ENCODE data around the gene RBM38.

Gene RBM38

DNA sequence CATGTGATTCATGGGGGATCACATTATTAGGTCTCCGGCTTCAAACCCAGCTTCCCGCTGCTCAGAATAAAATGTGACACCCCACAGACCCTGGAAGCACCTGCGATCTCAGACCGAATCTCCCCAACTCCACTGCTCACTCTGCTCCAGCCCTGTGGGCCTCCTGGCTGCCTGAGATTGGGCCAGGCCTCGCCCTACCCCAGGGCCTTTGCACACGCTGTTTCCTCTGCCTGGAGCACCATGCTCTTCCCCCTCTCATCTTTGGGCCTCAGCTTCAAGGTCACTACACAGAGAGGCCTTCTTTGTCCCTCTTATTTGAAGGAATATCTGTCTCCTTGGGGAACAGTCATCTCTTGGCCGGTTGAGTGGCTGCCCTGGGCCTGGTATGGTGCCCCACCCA lies 48.8 kb downstream of the RBM38 start:
- DNase-seq: no peak

DNA sequence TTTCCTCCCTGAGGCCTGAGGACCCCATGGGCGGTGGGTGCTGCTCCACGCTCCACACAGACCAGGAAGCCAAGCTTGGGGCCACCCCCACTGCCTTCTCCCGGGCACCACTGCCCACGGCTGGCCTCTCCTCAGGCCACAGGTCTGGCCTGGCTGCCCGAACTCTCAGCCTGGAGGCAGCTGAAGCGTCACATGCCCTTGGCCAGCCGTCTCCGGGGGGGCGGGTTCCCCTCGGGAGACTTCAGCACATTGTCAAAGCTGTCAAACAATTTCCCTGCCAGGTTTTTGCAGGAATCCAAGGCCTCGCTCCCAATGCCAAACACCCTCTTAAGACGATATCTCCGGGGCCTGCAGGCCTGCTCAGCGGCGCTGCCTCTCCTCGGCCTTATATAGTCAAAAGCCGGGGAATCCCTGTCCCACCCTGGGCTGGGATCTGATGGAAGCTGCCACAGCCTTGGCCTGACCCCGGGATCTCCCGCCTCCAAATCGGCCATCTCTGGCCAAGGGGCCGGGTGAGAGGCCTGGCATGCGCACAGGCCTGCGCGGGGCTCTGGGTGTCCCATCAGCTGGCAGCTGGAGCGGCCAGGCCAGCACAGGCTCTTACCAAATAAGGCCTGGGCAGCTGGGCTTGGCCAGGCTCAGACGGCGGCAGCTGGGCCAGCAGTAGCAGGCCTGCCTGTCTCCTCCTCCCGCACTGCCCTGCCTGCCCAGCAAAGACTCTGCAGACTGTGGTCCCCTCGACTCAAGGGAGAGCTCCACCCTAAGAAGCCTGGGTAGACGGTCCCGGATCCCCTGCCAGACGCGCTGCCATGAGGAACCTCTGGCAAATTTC lies 49.7 kb downstream of the RBM38 start:
- DNase-seq: no peak

DNA sequence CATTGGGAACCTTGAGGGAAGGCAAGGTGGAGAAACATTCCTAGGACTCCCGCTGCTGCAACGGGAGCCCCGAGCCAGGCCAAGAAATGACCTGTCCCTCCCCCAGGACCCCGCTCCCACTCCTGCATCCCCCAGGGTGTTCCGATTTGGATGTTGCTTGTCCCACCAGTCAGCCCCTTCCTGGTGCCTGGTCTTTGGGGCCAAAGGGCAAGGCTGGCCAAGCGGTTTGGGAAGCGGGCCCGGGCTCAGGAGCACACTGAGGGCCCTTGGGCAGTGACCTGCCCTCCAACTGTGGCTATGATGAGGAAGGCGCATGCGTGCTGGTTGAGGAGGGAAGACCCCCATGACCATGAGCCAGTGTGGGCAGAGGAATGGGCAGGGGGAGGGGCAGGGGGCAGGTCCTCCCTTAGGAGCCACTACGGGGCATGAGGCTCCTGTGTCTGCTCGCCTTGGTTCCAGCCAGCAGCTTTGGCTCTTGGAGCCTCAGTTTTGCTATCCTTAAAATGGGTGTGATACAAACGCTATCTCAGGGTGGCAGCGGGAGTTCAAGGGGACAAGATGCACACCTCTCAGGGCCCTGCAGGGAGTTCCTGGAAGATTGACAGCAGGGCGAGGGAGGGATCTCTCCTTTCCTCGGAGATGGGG lies 50.4 kb downstream of the RBM38 start:
- no peak for DNase-seq

DNA sequence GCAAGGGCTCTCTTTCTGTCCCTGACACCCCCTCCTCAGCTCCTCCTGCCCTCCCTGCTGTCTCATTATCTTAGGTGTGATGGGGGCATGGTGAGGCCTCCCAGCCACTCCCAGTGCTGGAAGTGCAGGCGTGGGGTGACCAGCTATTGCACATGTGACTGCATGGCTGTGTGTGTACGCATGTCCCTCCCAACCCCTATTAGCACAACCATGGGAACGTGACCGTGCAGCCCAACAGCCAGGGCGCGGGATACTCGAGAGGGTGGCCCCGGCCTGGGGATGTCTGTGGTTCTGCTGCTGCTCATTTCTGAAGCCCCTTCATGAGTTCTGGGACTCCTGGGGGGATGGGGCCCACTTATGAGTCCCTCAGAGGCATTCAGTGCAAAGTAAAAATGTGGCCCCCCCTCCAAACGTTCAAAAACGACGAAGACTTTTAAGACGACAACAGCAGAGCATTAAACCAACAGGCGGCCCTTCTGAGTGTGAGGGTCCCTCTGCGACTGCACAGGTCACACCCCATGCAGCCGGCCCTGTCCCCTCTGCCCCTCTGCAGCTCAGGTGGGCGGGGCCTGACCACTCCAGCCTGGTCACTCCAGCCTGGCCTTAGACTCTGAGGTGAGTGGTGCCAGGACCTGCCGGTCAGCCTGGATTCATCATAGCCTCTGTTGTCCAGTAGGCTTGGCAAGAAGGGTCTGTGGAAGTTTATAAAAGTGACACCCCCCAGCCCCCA lies 51.1 kb downstream of the RBM38 start:
- DNase-seq: no peak

DNA sequence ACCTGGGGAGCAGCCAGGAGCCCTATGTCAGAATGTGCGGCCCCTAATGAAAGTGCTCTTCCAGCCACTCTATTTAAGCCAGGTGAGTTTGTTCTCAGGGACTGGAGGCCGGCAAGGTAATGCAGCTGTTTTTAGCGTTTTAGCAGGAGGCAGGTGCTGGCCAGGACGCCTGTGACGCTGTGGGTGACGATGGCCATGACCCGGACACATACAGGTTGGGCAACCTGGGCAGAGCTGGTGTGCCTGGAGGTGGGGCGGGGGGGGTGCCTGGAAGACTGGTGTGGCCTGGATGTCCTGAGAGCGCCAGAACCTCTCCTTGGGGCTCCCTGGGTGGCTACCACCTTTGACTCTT lies 51.7 kb downstream of the RBM38 start:
- no peak for DNase-seq

DNA sequence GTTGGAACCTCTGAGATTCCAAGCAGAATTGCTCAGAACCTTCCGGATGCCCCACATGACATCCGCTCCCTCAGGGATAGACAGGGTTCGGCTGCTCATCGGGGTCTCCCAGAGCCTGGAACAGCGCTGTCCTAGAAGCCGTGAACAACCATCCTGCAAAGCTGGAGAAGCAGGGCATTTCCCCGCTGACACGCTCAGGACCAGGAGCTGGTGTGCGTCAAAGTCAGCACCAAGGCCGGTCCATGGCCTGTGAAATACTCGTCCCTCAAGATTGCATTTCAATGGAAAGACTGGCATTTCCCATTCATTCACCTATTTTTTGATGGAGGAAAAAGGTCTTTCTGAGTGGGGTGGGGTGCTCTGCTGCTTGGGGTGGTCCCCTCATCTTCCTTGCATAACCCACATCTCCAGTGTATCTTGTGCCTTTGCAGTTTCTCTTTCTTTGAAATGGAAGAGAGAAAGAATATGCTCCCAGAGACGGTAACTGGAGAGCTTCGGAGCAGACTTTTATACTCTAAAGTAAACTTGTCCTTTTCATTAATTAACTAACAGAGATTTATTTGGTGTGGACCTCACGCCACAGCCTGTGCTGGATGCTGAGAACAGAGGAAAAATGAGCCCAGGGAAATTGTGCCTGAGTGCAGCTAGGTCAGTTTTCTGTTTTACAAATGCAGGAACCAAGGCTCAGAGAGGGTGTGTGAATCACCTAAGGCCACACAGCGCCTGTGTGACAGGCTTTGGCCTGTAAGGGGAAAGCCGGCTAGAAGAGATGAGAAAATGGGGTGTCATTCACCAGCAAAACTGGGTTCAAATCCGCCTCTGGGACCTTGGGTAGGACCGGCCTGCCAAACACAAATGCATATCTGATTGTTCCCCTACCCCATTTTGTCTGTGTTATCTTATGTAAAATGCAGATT lies 52.4 kb downstream of the RBM38 start:
- DNase-seq: no peak

DNA sequence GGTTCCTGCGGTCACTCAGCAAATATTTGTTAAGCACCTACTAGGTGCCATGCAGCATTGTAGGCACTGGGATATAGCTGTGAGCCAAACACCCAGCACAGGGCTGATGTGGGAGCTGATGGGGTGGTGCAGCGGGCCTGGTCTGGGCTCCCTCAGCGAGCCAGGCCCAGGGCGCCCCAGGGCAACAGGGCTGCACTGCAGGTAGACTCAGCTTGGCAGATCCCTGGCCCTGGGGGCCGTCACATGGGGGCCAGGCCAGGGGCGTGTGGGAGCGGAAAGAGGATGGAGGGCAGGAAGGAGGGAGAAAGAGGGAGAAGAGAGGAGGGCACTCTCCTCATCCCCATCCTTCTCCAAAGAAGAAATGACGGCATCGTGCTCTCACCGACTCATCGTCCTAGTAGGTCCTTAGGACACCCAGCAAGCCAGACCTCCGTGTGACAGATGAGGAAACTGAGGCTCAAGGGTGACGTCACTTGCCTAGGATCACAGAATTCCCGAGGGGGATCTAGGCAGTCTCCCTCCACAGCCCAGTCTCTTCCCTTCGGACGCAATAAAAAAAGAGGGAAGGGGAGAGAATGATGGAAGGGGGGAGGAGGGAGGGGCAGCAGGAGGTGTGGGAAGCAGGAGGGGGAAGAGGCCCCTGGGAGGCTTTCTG lies 53.3 kb downstream of the RBM38 start:
- no peak for DNase-seq

DNA sequence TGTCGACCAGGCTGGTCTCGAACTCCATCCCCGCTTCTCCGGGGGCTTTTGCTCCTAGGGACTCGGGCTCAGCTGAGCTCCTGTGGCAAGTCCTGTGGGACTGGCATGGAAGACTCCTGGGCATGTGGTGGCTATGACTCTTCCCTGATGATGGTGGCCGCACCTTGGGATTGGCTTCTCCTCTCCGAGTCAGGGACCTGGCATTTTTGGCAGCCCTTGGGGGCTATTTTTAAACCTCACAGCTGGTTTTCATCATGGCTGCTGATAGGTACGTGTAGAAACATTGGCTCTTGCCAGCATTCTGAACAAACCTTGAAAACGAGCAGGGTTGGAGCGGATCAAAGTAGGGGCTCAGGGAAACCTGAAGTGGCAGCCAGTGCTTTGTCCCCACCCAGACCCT lies 54.1 kb downstream of the RBM38 start:
- DNase-seq: no peak

DNA sequence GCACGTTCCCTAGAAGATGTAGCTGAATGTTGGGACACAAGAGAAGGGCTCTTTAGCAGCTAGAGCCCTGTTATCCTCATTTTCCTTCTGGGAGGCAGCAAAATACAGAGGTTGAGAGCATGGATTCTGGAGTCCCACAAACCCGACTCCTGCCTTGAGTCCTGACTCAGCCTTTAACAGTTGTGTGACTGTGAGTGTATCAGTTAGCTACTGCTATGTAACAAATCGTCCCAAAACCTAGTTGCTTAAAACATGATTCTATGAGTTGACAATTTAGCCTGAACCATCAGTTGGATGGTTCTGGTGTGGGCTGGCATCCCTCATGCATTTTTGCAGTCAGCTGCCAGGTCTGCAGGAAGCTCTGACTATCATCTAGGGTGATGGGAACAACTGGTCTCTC lies 54.6 kb downstream of the RBM38 start:
- DNase-seq: no peak

DNA sequence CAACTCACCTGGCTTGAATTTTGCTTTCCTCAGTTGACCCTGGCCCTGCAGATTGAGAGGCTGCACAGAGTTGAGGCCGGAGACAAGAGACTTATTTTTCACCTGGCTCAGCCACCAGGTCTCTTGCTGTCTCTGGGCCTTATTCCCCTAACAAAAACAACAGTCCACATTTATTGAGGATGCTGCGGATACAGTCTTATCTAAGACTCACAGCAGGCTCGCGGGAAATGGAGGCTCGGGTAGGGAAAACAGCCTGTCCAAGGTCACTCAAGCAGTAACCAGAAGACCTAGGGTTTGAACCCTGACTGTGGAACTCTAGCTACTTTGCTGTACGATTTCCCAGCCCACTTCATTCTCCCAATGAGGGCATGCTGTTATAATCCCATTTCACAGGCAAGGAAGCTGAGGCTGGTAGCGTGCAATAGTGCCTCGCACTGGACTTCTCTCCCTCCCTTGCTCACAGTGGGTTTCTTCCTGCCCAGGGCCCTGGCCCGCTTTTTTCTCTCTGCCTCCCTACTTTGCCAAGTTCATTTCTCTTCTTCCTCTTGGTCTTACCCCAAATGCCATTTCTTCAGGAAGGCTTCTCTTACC lies 57.7 kb downstream of the RBM38 start:
- no peak for DNase-seq

DNA sequence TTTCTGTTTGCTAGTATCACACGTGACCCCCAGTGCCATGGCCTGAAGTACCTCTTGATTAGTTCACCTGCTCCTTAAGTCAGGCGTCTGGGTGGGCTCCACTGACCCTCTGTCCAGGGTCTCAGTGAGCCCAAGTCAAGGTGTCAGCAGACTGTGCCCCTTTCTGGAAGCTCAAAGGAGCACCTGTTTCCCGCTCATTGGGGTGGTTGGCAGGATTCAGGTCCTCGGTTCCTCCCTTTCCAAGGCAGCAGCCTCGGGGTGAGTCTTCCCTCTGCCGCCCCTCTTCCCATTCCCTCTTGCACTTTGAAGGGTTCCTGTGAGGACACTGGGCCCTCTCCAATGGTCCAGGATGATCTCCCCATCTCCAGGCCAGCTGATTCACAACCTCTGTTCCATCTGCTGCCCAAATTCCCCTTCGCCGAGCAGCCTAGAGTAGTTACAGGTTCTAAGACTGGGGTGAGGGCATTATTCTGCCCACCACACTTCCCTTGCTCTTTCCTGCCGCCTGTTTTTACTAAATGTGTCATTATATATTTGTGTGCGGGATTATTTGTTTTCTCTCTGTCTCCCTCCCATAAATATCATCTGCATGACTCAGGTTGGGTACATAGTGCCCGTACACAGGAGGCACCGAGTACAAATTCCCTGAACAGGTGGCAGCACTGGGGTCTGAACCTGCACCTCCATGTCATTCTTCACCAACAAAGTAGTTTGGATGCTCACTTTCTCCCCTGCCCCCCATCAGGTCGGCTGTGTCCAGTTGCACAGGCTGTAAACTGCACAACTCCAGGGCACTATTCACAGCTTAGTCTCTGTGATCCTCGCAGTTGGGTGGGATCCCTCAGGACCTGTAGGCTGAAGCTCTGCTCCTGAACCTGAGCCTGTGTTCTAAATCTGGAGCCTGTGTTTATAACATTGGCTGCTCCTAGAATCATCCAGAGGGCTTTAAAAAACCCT lies 58.5 kb downstream of the RBM38 start:
- no peak for DNase-seq

DNA sequence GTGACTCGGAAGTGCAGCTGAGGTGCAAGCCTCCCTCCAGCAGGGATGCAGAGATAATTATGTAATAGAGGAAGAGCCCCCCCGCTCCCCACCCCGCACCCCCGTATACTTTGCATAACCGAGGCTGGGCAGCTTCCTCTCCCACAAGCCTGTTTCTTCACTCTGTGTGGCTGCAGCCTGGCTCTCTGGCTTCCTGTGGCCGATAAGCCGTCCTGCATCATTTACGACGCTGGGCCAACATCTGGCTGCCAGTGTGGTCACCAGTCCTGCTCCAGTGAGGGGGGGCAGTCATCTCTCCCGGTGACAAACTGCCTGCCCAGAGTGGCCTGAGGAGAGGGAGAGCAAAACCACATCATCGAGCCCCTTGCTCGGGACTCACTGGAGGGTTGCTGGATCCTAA lies 59.2 kb downstream of the RBM38 start:
- DNase-seq: no peak

DNA sequence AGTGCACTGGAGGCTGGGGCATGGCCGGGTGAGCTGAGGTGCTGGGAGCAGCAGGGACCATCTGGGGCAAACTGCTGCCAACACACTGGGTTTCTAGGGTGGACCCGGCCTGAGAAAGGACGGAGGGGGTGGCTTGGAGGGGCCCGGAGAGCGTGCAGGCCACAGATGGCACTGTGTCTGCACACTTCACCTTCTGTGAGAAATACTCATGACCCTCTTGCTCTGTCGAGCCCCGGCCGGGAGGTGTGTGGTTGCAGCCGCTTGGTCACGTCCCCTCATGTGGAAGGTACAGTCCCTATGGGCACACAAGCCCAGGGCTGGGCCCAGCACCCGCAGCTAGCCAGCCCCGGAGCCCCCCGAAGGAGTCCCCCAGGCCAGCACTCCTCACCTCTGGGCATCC lies 59.7 kb downstream of the RBM38 start:
- DNase-seq: no peak

DNA sequence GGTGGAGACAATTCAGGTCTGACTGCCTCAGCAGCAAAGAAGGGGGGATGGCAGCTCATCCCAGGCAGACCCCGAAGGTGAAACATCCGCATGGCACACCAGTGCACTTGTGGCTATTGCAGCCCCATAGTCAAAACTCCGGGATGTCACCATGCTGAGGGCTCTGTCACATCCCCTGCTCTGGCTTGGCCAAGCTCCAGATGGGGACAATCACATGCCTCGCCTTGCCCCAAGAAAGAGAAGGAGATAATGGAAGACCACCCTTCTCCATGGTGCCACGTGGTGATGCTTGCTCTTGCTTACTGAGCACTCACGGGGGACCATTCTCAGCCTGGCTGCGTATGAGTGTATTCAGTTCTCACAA lies 60.2 kb downstream of the RBM38 start:
- DNase-seq: no peak

DNA sequence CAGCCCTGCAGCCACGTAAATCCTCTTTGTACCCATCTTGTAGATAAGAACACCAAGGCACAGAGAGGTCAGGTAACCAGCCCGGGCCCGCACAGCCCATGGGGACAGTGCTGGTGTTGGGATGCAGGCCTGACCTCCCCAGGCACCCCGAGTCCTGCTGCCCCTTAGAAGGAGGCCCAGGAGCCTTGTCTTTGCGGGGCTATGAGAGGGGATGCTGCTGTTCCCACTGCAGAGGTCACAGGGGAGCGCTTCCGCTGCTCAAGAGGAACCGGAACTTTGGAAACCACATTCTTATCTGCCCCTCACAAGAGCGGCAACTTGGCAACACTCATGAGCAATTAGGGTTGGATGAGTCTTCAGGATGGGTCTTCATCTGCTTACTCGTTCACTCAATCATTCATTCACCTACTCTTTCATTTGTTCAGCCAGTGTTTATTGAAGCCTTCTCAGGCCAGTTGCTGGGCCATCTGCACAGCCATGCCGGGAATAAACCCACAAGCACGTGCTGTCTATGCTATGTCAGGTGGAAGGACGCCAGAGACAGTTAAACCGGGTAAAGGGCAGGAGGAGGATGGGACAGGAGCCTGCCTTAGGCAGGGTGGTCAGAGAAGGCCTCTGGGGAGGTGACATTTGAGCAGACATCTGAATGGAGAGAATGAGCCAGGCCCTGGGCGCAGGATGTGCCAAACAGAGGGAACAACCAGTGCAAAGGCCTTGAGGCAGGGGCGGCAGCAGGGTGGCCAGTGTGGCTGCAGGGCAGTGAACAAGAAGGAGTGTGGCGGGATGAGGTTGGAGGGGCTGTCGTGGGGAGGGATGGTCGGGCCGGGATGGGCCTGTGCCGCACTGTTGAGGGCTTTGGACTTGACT lies 60.8 kb downstream of the RBM38 start:
- no peak for DNase-seq

DNA sequence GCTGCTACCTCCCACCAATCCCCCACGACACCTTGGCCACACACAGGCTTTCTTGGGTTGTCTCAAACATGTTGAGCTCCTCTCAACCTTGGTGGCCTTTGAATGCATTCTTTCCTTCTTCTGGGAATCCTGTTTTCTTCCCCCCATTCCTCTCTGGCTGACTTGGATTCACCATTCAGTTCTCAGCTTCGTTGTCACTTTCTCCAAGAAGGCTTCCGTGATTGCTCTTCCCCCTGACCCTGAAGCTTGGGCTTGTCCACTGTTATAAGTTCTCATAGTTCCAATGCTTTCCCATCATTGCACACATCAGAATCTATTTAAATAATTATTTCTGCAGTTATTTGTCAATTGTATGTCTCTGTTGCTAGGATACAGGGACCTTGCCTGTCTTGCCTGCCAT lies 64.2 kb downstream of the RBM38 start:
- DNase-seq: no peak

DNA sequence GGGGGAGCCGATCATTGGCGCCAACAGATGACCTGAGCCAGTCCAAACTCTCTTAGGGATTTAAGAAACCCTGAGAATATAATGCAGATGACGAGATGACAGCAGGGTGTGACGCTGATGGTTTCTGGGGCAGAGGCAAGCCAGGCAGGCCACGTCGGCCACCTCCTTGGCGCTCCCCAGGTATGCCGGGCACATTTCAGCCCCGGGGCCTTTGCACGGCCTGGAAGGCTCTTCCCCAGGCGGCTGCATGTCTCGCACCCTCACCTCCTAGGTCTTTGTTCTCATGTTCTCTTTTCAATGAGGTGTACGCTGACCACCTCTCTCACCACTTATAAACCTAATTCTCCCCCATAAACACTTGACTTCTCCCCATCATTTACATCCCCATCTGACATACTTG lies 64.9 kb downstream of the RBM38 start:
- no peak for DNase-seq

DNA sequence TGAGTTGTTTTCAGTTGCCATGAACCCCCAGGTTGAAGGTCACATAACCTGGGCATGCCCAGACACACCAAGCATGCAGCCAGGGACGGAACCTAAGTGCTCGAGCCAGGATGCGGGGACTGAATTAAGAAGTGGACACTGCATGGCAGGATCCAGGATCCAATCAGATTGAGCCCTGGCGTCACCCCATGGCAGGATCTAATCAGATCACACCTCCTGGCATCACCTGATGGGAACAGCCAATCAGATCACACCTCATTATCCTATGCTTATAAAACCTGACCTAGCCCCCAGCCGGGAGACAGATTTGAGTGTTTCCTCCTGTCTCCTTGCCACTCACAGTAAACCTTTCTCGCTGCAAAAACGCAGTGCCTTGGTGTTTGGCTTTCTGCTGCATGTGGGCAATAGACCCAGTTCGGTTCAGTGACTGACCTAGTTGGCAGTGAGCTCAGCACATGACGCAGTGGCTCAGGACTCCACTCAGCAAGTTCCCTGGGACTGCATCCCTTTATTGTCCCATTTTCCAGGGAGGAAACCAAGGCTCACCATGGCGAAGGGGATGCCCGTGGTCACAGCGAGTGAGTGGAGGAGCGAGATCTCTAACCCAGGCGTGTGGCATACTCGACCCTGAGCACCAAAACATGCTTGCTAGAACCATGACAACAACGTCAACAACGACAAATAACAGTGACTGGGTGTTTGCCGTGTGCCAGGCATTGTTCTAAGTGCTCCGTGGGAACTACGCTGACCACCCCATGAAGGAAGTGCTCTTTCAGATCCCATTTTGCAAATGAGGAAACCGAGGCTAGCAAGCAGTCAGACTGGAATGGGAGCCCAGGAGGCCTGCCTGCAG lies 66.3 kb downstream of the RBM38 start:
- no peak for DNase-seq
